Endothelial cell of umbilical vein (primary cell): ENCODE results near the gene ANAPC2. TPM values are rescaled to one million over a fixed set of nuclear protein-coding genes. Genes with fewer than 3 reads are reported as not detected.

Experiments
- BruUV-seq: library from RNA; stranded (reverse); fragments of 400-500 nt; replicated peaks from 2 replicates; lab custom pipeline; 2021; lab: Mats Ljungman, UMichigan
- CTCF ChIA-PET: fragments of 300-600, 350-600 bp; sonication (Branson Sonifier 250); formaldehyde crosslinking; loops from one replicate; lab custom pipeline; 2021; ENCODE audit warnings: antibody characterized with exemption, inconsistent platforms; lab: Charles Lee
- POLR2A ChIA-PET: fragments of 300-600, 350-600 bp; sonication (Branson Sonifier 250); formaldehyde crosslinking; loops from one replicate; lab custom pipeline; 2021; ENCODE audit warnings: antibody characterized with exemption, inconsistent platforms; lab: Charles Lee
- DNase-seq: peaks from one replicate; pipeline ENCODE4 v3.0.0-alpha.2; 2011; ENCODE audit warnings: low read depth, low spot score
- FAIRE-seq: peaks from 2 replicates; lab custom pipeline; 2011; peaks lifted over from hg19 to GRCh38; lab: Jason Lieb, UNC
- H2AFZ ChIP-seq: 2 replicates; pipeline ENCODE4 v1.6.0; 2012; ENCODE audit warnings: low read depth, low read length, control low read depth, inconsistent platforms
- H3K27ac ChIP-seq: 2 replicates; pipeline ENCODE4 v1.5.1; 2011; ENCODE audit warnings: low read depth, mild to moderate bottlenecking, control low read depth, low read length, moderate library complexity; ENCODE audit not compliant: insufficient read depth
- H3K27me3 ChIP-seq, 2 experiments: 2 replicates each; pipeline versions ENCODE4 v1.6.0 to v1.6.1; 2011; ENCODE audit warnings: low read length in 2 of 2, mixed read lengths in 1 of 2; ENCODE audit not compliant: control insufficient read depth in 2 of 2, insufficient read depth in 2 of 2
- H3K36me3 ChIP-seq, 2 experiments: 2 replicates in 1 of 2; 3 replicates in 1 of 2; pipeline ENCODE4 v1.5.1; 2011; ENCODE audit warnings: low read length in 2 of 2, mild to moderate bottlenecking in 1 of 2, moderate library complexity in 1 of 2; ENCODE audit not compliant: control insufficient read depth in 2 of 2, insufficient read depth in 2 of 2; ENCODE audit errors: extremely low read depth in 1 of 2
- H3K4me1 ChIP-seq: 3 replicates; pipeline ENCODE4 v1.5.1; 2011; ENCODE audit warnings: mild to moderate bottlenecking, low read length; ENCODE audit not compliant: control insufficient read depth, insufficient read depth; ENCODE audit errors: extremely low read depth
- H3K4me2 ChIP-seq: 2 replicates; pipeline ENCODE4 v1.6.1; 2011; ENCODE audit warnings: low read length, control low read depth, mixed read lengths; ENCODE audit not compliant: insufficient read depth
- H3K4me3 ChIP-seq, 3 experiments: fragments of 200-600 bp in 1 of 3; sonication (generic), shearing (Covaris generic) in 1 of 3; replicated peaks in 1 of 3; 2 replicates each; pipeline ENCODE4 v1.5.1; 2011 to 2016; ENCODE audit warnings: control low read depth in 3 of 3, low read length in 3 of 3, mild to moderate bottlenecking in 2 of 3, inconsistent platforms in 1 of 3, low read depth in 1 of 3, moderate library complexity in 1 of 3; ENCODE audit not compliant: insufficient read depth in 1 of 3
- H3K79me2 ChIP-seq: 2 replicates; pipeline ENCODE4 v1.6.0; 2012; ENCODE audit warnings: low read length, inconsistent platforms; ENCODE audit not compliant: control insufficient read depth, insufficient read depth
- H3K9ac ChIP-seq: replicated peaks from 2 replicates; pipeline ENCODE3; 2011; ENCODE audit warnings: low read length, control low read depth; ENCODE audit not compliant: insufficient read depth; ENCODE audit errors: extremely low read depth
- H3K9me1 ChIP-seq: replicated peaks from 3 replicates; pipeline ENCODE4 v1.6.0; 2011; ENCODE audit warnings: mild to moderate bottlenecking, low read length; ENCODE audit not compliant: control insufficient read depth, insufficient read depth; ENCODE audit errors: extremely low read depth
- H3K9me3 ChIP-seq: replicated peaks from 2 replicates; pipeline ENCODE4 v1.5.1; 2012; ENCODE audit warnings: low read length, inconsistent platforms; ENCODE audit not compliant: control insufficient read depth, insufficient read depth
- H4K20me1 ChIP-seq: replicated peaks from 2 replicates; pipeline ENCODE3; 2011; ENCODE audit warnings: mild to moderate bottlenecking, low read length; ENCODE audit not compliant: control insufficient read depth, insufficient read depth; ENCODE audit errors: extremely low read depth
- EZH2 ChIP-seq: IDR thresholded peaks from 2 replicates; pipeline ENCODE4 v1.6.1; 2012; ENCODE audit warnings: borderline replicate concordance, low read depth, mild to moderate bottlenecking, moderate library complexity, low read length, inconsistent platforms; ENCODE audit not compliant: severe bottlenecking
- FOS ChIP-seq: IDR thresholded peaks from 2 replicates; pipeline ENCODE4 v1.6.1; 2011; ENCODE audit warnings: mild to moderate bottlenecking, low read length, moderate library complexity, borderline replicate concordance; ENCODE audit not compliant: insufficient read depth
- MYC ChIP-seq: IDR thresholded peaks from one replicate; pipeline ENCODE4 v1.6.1; 2011; ENCODE audit warnings: mild to moderate bottlenecking, low read depth, low read length
- POLR2AphosphoS5 ChIP-seq: IDR thresholded peaks from 2 replicates; pipeline ENCODE4 v1.6.1; 2012; ENCODE audit warnings: low read depth, mild to moderate bottlenecking, control low read depth, low read length, moderate library complexity; ENCODE audit not compliant: insufficient read depth
- dilution Hi-C: fragments of 300-500 bp; cut with MboI; formaldehyde crosslinking; loops from one replicate; pipeline ENCODE4 v1.15.0; 2019; ENCODE audit warnings: low sequenced_read_pairs; ENCODE audit not compliant: extremely low pct_ligation_motif_present
- intact Hi-C: fragments of 100-400 bp; cut with micrococcal nuclease; formaldehyde crosslinking; loops from one replicate; pipeline ENCODE4 v1.10.0; 2022
- polyA plus RNA-seq, 4 experiments: library from polyadenylated mRNA; depleted of rRNA in 3 of 4; stranded (reverse) in 3 of 4; unstranded in 1 of 4; fragments of >200 nt; gene quantifications; 2 replicates each; pipeline versions ENCODE4 v1.2.1 to v1.2.3, GENCODE V29; 2011 to 2012; ENCODE audit warnings: missing spikeins in 1 of 4
- total RNA-seq: library from RNA; stranded (reverse); gene quantifications from 2 replicates; pipeline ENCODE4 v1.2.3, GENCODE V29; 2021
- TF ChIP-seq, protein P1 (sequence below), 2 donors: IDR thresholded peaks; 1 replicate in 1 of 2; 2 replicates in 1 of 2; pipeline ENCODE4 v1.5.1; 2011; ENCODE audit warnings: low read length in 2 of 2, mild to moderate bottlenecking in 2 of 2, moderate library complexity in 2 of 2, control low read depth in 1 of 2, inconsistent platforms in 1 of 2, low read depth in 1 of 2; ENCODE audit not compliant: insufficient read depth in 1 of 2; ENCODE audit errors: extremely low read depth in 1 of 2

ANAPC2 gene
- total and polyA plus RNA-seq, 2 donors (not counting 3 experiments of a cell fraction or from before 2014, with no cell fraction given): 44.8 to 69.2 TPM

DNA sequence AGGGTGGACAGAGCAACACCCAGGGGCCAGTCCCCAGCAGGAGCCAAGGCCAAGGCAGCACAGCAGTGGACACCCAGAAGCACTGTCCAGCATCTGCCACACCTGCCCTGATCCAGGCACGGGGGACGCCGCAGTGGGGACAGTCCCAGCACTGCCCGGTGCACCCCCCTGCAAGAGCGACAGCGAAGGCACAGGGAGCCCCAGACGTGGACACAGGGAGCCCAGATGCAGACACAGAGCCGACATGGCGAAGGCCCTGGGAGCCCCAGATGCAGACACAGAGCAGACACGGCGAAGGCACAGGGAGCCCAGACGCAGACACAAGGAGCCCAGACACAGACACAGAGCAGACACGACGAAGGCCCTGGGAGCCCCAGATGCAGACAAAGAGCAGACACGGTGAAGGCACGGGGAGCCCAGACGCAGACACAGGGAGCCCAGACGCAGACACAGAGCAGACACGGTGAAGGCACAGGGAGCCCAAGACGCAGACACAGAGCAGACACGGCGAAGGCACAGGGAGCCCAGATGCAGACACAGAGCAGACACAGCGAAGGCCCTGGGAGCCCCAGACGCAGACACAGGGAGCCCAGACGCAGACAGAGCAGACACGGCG, 4.3 kb downstream of the ANAPC2 start:
- Histone ChIP-seq H3K36me3 (peaks cover 0 to 53% of the 10 kb centered on the region in 2 experiments), H3K9me1 (no peaks in the 10 kb centered on the region), H3K79me2 (peaks cover 21% of the 10 kb centered on the region), H3K9me3 (no peaks in the 10 kb centered on the region), H3K27ac (no peak overlapping the region), H3K4me2 (no peak overlapping the region), H3K9ac (no peak overlapping the region), H3K27me3 (no peaks in the 10 kb centered on the region), H3K4me1 (peaks cover 9% of the 10 kb centered on the region), H3K4me3 (no peak overlapping the region), H2AFZ (no peak overlapping the region), H4K20me1 (no peaks in the 10 kb centered on the region)
- BruUV-seq: no TSS peak
- no peak for TF ChIP-seq EZH2
- TF ChIP-seq, protein P1, sequence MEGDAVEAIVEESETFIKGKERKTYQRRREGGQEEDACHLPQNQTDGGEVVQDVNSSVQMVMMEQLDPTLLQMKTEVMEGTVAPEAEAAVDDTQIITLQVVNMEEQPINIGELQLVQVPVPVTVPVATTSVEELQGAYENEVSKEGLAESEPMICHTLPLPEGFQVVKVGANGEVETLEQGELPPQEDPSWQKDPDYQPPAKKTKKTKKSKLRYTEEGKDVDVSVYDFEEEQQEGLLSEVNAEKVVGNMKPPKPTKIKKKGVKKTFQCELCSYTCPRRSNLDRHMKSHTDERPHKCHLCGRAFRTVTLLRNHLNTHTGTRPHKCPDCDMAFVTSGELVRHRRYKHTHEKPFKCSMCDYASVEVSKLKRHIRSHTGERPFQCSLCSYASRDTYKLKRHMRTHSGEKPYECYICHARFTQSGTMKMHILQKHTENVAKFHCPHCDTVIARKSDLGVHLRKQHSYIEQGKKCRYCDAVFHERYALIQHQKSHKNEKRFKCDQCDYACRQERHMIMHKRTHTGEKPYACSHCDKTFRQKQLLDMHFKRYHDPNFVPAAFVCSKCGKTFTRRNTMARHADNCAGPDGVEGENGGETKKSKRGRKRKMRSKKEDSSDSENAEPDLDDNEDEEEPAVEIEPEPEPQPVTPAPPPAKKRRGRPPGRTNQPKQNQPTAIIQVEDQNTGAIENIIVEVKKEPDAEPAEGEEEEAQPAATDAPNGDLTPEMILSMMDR (IDR thresholded peaks at IDR 0.05; ENCODE audit: extremely low read depth in 1 of 2, insufficient read depth in 1 of 2, low read depth in 1 of 2, low read length in 2 of 2): no peak
- no peak for TF ChIP-seq FOS
- no peak for TF ChIP-seq POLR2AphosphoS5
- TF ChIP-seq MYC: no peak
- CTCF ChIA-PET: no interaction called here
- POLR2A ChIA-PET: interaction anchor here (0.6 kb wide), 1 partner anchor 61 kb away, joined by 6 read pairs; no protein-coding TSS in a partner anchor
- no peak for FAIRE-seq
- intact Hi-C loops (no loop called here), dilution Hi-C loops (no loop called here)
- DNase-seq: no peak
